ENCODE measurements around the gene MYDGF. TPM values are rescaled to one million over a fixed set of nuclear protein-coding genes. Genes with fewer than 3 reads are reported as not detected.

MYDGF gene
- total RNA-seq: 159 and 290 TPM in 2 replicates

DNA sequence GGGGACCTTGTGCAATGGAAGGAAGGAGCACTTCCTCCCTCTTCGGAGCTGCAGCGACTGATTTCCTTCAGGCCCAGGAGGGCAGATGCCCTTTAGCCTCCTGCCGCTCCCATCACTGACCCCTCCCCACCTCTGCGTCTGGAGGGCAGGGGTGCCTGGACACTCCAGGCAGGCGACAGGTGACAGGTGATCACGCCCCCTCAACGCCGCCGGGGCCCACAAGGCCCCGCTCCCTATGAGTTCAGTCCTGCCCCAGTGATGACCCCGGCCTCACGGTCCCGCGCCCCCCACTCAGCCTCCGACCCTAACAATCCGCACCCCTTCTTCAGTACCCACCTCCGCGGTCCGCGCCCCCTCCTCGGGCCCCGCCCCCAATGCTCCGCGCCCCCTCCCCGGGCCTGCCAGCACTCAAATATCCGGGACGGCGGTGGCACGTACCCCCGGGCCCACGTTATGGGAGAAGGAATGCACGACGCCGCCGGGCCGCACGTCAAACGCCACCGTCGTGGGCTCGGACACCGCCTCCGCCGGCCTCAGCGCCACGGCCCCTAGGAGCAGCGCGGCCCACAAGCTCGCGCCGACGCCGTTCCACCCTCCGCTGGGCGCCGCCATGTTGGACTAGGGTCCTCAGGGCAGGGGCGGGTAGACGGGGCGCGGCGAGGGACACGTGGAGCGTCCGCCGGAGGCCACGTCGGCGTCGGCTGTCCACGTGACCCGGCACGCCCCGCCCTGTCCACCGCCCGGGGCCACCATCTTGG, at the start of gene MYDGF:
Gene MYDGF, minus strand, starts transcription at position 620 of the 758 bp plus-strand sequence. Its CDS starts 8 bp downstream, at position 612.

DNA sequence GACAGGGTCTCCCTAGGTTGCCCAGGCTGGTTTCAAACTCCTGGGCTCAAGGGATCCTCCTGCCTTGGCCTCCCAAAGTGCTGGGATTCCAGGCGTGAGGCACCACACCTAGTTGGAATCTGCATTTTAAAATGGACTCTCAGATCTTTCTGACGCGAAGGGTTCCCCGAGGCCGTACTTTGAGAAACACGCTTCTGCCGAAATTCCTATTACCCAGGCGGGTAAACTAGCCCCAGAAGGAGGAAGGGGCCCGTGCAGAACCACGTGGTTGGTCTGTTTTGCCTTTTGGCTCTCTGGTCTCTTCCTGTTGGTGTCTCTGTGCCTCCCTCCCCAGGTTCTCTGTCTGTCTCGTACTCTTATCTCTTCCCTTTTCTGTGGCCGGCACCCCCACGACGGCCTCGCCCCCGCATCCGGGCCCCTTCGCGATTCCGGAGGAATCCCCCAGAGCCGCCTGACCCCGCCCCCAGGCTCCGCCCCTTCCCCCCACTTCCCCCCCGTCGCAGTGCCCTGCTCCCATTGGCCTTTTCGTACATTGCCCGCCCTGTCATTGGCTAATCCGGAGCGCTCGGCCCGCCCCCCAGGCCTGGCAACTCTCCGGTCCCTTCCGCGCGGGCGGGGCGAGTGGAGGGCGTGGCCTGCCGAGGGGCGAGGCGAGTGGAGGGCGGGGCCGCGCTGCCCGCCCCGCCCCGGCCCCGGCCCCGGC, 31.2 kb downstream of the MYDGF start, which contains the start of gene TNFAIP8L1:
Gene TNFAIP8L1, plus strand, starts transcription at position 689 of the 703 bp plus-strand sequence. CDS start 12,354 bp downstream, outside the sequence.

Other genes with a start within 250 kb of the MYDGF start
- 97.2 and 170 TPM in 2 replicates for gene UBXN6, start 212.5 kb downstream of the MYDGF start, total RNA-seq
- gene HDGFL2, start 198.0 kb downstream of the MYDGF start, total RNA-seq: 62.3 and 67.0 TPM in 2 replicates
- gene PLIN4, start 151.9 kb downstream of the MYDGF start, total RNA-seq: under 0.01 TPM in 2 replicates
- under 0.01 TPM in 1 of 2 replicates, not detected in the other for gene PLIN5, start 135.1 kb downstream of the MYDGF start, total RNA-seq
- under 0.01 TPM in 1 of 2 replicates, not detected in the other for gene LRG1, start 130.3 kb downstream of the MYDGF start, total RNA-seq
- gene SEMA6B, start 110.7 kb downstream of the MYDGF start, total RNA-seq: 0.43 and 1.3 TPM in 2 replicates
- gene TNFAIP8L1, start 30.8 kb downstream of the MYDGF start, total RNA-seq: 2.2 and 7.6 TPM in 2 replicates
- 85.8 and 87.1 TPM in 2 replicates for gene DPP9, start 53.5 kb upstream of the MYDGF start, total RNA-seq
- gene FEM1A, start 121.4 kb upstream of the MYDGF start, total RNA-seq: 15.5 and 24.3 TPM in 2 replicates
- 4.6 and 6.1 TPM in 2 replicates for gene TICAM1, start 161.4 kb upstream of the MYDGF start, total RNA-seq
- gene PLIN3, start 197.3 kb upstream of the MYDGF start, total RNA-seq: 173 and 343 TPM in 2 replicates
- gene ARRDC5, start 232.6 kb upstream of the MYDGF start, total RNA-seq: not detected in 2 replicates
- 2.8 and 110 TPM in 2 replicates for gene UHRF1, start 239.2 kb upstream of the MYDGF start, total RNA-seq